AG08395 (cell line): ENCODE results near the gene KLHL17.
"Not testable (repeated sequence)": the region's sequence is repeated elsewhere in the genome, so short reads cannot be mapped to it uniquely, and the experiment has no call there.

Experiments used
- DNase-seq: peaks from one replicate; pipeline ENCODE4 v3.0.0; 2012; ENCODE audit warnings: mixed read lengths, low spot score

Gene KLHL17

DNA sequence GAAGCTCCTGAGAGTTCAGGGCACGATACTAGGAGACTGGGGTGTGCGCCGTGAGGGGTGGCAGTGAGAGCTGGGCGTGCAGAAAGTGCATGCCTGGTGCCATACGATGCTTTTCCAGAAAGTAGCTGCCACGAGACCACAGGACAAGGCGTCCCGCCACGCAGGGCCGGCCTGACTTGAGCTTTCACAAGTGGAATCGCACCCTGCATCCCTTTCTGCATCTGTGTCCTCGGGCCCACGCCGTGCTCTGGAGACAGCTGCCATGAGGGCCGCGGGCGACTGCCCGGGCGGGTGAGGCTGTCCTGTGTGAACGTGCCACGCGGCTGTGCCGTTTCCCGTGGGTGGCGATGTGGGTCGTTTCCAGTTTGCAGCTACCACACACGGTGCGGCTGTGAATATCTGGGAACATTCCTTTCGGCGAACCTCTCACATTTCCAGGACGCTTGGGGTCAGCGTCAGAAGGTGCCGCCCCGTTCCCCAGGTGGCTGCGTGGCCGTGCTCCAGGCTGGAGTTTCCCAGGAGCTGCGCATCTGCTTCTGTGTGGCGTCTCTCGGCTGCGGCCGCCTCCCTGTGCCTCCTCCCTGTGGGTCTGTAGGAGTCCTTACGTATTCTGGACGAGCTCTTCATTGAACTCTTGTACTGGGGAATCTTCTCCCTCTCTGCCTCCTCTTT is 22.5 kb downstream of the KLHL17 start:
- no peak for DNase-seq

GRCh38 chr1:983798-984475 is 23.6 kb downstream of the KLHL17 start:
- DNase-seq = peak; percentile 73

- DNase-seq = no peak
Observed at GRCh38 chr1:984476-984814, 24.1 kb downstream of the KLHL17 start.

DNA sequence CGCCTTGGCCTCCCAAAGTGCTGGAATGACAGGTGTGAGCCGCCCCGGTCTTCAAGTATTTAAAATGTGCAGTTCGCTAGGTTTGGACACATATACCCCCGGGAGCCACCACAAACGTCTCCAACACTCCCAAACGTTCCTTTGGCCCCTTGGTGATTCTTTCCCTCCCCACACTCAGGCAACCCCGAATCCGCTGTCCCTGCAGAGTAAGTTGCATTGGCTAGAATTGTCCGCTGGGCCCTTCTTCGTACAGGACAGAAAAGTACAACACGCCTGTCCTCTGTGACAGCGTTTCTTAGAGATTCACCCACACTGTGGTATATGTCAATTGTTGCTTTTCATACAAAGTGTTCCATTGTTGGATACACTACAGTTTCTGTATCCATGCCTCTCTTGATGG is 24.7 kb downstream of the KLHL17 start:
- no peak for DNase-seq

DNA sequence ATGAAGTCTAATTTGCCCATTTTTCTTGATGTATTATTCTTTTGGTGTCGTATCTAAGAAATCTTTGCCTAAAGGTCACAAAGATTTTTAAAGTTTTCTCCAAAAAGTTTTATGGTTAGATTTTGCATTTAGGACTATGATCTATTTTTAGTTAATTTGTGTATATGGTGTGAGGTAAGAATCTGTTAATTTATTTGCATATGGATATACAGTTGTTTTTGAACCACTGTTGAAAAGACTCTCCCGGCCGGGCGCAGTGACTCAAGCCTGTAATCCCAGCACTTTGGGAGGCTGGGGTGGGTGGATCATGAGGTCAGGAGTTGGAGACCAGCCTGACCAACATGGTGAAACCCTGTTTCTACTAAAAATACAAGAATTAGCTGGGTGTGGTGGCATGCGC is 27.7 kb downstream of the KLHL17 start:
- DNase-seq = not testable (repeated sequence)

GRCh38 chr1:991275-991674 is 30.9 kb downstream of the KLHL17 start:
- not testable (repeated sequence) for DNase-seq

DNA sequence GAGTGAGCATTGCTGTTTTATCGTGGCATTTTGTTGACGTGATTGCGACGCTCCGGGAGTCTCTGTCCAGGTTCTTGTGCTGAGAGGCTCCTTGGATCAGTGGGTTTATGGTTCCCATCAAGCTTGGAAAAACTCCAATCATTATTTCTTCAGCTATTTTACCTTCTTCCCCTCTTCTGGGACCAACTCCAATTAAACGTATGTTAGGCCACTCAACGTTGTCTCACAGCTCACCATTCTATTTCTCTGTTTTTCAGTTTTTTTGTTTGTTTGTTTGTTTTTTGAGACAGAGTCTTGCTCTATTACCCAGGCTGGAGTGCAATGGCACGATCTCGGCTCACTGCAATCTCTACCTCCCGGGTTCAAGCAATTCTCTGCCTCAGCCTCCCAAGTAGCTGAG is 31.5 kb downstream of the KLHL17 start:
- DNase-seq = no peak

DNA sequence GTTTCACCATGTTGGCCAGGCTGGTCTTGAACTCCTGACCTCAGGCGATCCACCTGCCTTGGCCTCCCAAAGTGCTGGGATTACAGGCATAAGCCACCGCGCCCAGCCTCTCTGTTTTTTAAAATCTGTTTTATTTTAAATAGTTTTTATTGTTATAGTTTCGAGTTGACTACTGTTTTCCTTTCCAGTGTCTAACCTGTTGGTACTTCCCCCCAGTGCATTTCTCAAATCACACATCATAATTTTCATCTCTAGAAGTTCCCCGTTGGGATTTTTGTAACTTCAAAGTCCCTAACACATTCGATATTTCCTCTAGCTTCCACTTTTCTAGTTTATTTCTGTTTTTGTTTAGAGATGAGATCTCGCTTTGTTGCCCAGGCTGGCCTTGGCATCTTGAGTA is 32.0 kb downstream of the KLHL17 start:
- no peak for DNase-seq

DNA sequence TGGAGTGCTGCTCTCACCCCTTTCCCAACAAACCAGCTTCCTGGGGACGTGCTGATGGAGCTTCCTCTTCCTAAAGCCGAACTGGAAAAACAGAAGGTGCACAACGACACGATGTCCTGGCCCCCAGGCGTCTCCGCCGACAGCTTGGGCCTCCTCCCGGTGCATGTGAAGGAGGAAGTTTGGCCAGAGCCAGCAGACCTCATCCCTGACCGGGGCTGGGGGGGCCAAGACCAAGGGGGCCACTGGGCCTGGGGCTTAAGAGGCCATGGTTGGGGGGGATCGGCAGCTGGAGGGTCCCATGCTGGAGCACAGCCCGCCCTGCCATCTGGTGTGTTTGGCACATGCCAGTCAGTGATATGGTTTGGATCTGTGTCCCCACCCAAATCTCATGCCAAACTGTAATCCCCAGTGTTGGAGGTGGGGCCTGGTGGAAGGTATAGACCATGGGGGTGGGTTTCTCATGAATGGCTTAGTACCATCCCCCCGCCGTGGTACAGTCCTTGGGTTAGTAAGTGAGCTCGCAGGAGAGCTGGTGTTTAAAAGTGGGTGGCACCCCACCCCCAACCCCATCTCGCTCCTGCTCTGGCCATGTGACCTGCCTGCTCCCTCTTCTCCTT is 33.1 kb downstream of the KLHL17 start:
- no peak for DNase-seq

DNA sequence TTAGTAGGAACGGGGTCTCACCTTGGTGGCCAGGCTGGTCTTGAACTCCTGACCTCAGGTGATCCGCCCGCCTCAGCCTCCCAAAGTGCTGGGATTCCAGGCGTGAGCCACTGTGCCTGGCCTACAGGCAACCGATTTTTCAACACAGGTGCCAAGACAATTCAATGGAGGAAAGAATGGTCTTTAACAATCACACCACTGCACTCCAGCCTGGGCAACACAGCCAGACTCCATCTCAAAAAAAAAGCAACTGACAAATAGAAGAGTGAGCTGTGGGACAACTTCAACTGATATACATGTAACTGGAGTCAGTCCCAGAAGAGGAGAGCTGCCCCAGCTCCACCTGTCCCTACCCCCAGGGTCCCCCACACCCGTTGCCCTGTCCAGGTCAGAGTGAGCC is 34.2 kb downstream of the KLHL17 start:
- not testable (repeated sequence) for DNase-seq

DNA sequence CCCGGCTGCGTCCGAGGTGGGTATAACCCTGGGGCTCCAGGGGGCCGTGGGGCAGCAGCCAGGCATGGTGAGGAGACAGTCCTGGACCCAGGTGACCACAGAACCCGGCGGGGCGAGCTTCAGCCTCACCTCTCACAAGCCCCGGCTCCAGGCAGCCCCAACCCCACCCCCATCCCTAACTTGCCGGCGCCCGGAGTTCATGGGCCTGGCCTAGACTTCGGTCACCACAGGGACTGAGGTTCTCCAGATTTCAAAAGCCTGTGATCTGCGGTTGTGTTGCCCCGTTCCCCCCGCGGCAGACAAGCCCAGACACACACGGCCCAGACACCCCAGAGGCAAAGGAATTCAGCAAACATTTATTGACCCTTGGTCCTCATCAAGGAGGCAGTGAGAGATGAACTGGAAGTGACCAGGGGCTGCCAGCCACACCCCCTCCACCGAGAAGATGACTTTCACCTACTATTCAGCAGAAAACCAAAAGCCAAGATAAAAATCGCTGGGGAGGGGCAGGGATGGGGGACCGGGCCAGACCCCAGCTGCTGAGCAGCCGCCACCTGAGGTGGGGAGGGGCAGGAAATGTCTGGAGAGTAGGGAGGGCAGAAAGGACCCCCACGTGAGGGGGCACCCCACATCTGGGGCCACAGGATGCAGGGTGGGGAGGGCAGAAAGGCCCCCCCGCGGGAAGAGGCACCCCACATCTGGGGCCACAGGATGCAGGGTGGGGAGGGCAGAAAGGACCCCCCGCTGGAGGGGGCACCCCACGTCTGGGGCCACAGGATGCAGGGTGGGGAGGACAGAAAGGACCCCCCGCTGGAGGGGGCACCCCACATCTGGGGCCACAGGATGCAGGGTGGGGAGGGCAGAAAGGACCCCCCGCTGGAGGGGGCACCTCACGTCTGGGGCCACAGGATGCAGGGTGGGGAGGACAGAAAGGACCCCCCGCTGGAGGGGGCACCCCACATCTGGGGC is 35.6 kb downstream of the KLHL17 start:
- no peak for DNase-seq

DNA sequence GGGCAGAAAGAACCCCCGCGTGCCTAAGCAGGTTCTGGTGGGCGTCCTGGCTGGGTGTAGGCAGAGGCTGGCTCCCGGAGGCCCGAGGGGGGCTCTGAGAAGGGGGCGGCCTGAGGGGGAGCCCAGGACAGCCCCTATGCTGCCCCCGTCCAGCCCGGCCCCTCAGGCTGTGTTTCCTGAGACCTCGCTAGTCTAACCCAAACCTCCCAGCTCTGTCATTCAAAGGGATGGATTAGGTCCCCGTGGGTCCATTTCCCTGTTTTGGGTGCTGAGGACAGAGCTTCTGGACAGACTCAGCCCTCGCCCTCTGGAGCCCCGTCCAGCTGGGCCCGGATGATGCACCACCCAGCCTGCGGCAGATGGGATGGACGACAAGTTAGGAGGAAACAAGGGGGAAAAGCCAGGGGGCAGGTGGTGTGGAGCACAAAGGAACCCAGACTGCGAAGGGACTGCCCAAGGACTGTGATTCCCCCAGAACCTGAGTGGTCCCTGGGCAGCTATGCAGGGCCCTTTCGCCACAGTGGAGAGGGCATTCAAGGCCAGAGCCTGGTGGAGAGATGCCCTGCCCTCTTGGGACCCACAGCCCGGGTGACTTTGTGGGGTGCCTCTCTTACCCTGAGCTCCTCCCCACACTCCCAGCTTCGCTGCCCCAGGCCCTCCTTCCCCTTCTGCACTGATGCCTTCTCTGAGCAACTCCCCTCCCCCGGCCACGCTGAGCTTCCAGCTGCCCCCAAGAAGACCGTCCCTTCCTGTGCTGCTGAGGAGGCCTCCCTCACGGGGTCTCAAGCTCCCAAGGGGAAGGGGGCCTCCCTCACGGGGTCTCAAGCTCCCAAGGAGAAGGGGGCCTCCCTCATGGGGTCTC is 36.7 kb downstream of the KLHL17 start:
- DNase-seq = no peak

- no peak for DNase-seq
Observed at GRCh38 chr1:997713-997992, 37.3 kb downstream of the KLHL17 start.

GRCh38 chr1:997993-998744 is 37.8 kb downstream of the KLHL17 start:
- DNase-seq = no peak

- no peak for DNase-seq
Observed at GRCh38 chr1:998745-998994, 38.3 kb downstream of the KLHL17 start.

GRCh38 chr1:998995-999724 is 38.8 kb downstream of the KLHL17 start:
- no peak for DNase-seq

DNA sequence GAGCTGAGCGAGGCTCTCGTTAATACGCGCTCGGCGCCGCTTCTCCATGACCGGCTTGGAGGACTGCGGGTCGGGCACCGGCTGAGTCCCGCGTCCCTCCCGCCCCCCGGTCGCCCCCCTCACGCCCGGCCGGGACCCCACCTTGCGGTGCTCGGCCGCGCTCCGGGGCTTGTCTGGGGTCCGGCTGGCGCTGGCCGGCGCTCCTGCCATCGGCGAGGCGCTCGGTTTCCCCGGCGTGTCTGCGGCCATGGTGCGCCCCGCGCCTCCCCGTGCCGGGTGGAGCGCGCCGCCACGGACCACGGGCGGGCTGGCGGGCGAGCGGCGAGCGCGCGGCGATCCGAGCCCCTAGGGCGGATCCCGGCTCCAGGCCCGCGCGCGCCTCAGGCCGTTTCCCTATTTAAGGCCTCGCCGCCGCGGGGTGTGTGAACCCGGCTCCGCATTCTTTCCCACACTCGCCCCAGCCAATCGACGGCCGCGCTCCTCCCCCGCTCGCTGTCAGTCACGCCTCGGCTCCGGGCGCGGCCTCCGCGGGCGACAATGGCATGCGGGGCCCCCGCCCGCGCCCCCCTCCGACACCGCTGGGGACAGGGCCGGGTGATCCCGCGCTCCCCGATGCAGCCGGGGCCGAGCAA is 39.5 kb downstream of the KLHL17 start, which contains the start of gene HES4:
HES4 (minus strand) TSS at position 373 of the 632 bp plus-strand sequence; CDS start at position 249, 124 bp downstream.
- DNase-seq = peak; percentile 93

- DNase-seq = peak; percentile 93
Observed at GRCh38 chr1:1000357-1001056, 40.1 kb downstream of the KLHL17 start.

GRCh38 chr1:1001057-1001783 is 40.8 kb downstream of the KLHL17 start:
- no peak for DNase-seq
